Measurements from ENCODE around the gene ECD.

DNA sequence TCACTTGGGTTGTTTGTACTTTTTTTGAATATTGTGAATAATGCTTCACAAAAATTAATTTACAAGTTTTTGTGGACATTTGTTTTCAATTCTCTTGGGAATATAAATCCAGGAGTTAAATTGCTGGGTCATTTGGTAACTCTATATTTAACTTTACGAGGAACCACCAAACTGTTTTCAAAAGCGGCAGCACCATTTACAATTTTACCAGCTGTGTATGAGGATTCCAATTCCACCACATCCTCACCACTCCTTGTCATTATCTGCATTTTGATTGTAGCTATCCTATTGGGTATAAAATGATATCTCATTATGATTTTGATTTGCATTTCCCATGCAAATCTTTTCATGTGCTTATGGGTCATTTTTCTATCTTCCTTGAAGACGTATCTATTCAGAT is 61.5 kb downstream of the ECD start:
- TF ChIP-seq, protein P1, sequence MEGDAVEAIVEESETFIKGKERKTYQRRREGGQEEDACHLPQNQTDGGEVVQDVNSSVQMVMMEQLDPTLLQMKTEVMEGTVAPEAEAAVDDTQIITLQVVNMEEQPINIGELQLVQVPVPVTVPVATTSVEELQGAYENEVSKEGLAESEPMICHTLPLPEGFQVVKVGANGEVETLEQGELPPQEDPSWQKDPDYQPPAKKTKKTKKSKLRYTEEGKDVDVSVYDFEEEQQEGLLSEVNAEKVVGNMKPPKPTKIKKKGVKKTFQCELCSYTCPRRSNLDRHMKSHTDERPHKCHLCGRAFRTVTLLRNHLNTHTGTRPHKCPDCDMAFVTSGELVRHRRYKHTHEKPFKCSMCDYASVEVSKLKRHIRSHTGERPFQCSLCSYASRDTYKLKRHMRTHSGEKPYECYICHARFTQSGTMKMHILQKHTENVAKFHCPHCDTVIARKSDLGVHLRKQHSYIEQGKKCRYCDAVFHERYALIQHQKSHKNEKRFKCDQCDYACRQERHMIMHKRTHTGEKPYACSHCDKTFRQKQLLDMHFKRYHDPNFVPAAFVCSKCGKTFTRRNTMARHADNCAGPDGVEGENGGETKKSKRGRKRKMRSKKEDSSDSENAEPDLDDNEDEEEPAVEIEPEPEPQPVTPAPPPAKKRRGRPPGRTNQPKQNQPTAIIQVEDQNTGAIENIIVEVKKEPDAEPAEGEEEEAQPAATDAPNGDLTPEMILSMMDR (conservative IDR thresholded peaks at IDR 0.05; ENCODE audit: low read length) = no peak
- TF ChIP-seq EZH2phosphoT487 (IDR thresholded peaks at IDR 0.05; ENCODE audit: borderline replicate concordance) = no peak

Measured in Loucy (cell line).